GM21717 (cell line): ENCODE results near the gene HSD17B12.

Source experiments
- ATAC-seq: cut with Tn5 transposase; IDR thresholded peaks from one replicate; pipeline ENCODE4 v1.9.1; 2021; ENCODE audit warnings: mild to moderate bottlenecking, moderate library complexity; ENCODE audit not compliant: unreplicated experiment

HSD17B12 gene

DNA sequence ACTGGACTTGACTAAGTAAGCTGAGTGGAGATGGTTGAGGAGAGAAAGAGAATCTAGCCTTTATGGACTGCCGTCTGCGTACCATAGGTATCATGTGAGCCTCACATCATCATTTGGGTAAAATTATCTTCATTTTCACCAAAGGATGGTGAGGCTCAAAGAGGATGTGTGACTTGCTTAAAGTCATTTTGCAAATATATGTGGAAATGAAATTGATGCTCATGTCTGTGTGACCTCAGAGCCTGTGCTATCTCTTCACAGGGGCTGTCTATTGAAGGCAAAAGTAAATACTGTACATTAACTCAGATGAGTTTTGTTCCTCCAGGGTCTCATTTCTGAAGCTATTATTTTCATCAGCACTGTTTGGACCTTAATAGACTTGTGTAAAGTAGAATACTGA is 116.8 kb downstream of the HSD17B12 start:
- no peak for ATAC-seq

DNA sequence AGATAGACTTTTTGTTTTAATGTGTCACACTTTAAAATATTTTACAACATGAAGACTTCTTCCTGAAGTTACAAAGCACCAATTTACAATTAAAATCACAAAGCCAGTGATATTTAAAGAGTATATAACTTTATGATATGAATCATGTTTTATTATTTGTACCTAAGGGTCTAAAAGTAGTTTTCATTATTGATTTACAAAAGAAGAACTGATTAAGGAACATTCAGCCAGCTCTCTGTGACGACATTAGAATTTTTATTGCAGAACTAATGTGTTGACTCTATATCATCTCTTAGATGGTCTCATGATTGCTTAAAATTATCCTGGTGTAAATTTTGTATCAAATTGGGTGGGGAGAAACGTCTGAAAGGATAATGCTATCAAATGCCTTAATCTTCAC is 117.3 kb downstream of the HSD17B12 start:
- no peak for ATAC-seq

DNA sequence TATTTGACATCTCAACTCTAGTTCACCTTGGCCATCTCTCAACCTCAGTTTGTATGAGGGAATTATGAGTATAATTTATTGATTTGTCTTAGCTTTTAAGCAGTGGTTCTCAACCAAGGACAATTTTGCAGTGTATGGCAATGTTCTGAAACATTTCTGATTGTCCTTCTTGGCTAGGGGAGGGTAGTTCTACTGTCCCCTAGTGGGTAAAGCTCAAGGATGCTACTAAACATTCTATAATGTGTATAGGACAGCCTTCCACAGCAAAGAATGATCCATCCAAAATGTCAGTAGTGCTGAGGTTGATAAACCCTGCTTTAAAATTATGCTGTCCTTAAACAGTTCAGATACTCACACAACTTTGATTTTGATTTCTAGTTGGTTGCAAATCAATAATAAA is 122.0 kb downstream of the HSD17B12 start:
- no peak for ATAC-seq

- no peak for ATAC-seq
Measured at GRCh38 chr11:43803766-43804165, 123.2 kb downstream of the HSD17B12 start.

GRCh38 chr11:43806976-43807375 is 126.4 kb downstream of the HSD17B12 start:
- ATAC-seq = no peak

- no peak for ATAC-seq
Measured at GRCh38 chr11:43810929-43811596, 130.5 kb downstream of the HSD17B12 start.

- ATAC-seq = no peak
Measured at GRCh38 chr11:43812471-43812870, 131.9 kb downstream of the HSD17B12 start.

- no peak for ATAC-seq
Measured at GRCh38 chr11:43818220-43818619, 137.7 kb downstream of the HSD17B12 start.

- ATAC-seq = no peak
Measured at GRCh38 chr11:43819926-43820325, 139.4 kb downstream of the HSD17B12 start.

DNA sequence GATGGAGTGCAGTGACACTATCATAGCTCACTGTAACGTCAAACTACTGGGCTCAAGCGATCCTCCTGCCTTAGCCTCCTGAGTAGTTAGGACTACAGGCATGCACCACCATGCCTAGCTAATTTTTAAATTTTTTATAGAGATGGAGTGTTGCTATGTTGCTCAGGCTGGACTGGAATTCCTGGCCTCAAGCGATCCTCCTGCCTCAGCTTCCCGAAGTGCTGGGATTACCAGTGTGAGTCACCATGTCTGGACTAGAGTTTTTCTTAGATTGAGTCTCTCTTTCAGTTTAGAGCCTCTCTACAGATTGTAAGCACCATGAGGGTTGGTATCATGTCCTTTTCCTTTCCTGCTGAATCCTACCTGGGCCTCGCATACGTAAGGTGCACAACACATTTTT is 142.8 kb downstream of the HSD17B12 start:
- ATAC-seq = no peak

- no peak for ATAC-seq
Measured at GRCh38 chr11:43823851-43824250, 143.3 kb downstream of the HSD17B12 start.

DNA sequence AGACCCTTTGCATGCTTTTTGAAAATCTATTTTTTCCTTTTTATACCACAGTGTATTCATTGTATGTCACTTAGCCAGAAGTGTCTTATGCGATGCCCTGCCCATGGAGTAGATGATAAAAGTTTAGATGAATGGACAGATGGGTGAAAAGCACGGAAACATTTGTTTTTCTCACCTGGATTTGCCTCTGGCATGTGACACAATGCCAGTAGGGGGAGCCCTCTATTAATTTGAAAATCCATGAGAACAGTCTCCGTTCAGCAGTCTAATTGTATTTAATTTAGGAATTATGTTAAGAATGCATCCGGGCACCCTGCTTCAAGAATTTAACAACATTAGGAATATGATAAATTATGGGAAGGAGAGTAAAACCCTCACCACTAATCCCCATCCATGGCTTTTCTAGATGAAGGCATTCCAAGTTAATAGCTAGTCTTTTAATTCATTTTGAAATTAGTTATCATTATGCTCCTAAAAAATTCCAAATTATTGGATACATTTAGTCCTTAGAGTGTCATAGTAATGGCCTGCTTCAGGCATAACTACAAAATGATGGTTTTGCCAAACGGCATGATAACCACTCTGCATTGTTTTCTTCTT is 144.8 kb downstream of the HSD17B12 start:
- ATAC-seq = no peak

- ATAC-seq = no peak
Measured at GRCh38 chr11:43830928-43831440, 150.4 kb downstream of the HSD17B12 start.

GRCh38 chr11:43832536-43832935 is 152.0 kb downstream of the HSD17B12 start:
- ATAC-seq = no peak

DNA sequence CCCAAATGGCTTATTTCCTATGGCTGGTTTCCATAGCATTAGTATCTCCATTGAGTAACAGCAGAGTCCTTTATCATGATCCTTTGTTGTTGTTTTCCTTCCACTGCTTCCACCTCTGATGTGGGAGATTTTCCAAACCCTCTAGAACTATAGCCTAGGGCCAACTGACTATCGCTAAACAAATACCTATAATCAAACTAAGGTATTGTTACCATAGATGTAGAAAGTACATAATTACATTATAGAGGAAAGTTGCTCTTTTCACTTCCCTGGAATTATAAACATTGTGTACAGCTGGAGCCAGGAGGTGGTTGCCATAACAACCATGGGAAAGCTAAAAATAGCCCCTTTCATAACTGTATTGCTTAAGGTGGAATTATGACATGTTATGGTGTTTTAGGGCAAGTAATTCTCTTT is 153.1 kb downstream of the HSD17B12 start:
- ATAC-seq = no peak

GRCh38 chr11:43834286-43834685 is 153.7 kb downstream of the HSD17B12 start:
- ATAC-seq = no peak

DNA sequence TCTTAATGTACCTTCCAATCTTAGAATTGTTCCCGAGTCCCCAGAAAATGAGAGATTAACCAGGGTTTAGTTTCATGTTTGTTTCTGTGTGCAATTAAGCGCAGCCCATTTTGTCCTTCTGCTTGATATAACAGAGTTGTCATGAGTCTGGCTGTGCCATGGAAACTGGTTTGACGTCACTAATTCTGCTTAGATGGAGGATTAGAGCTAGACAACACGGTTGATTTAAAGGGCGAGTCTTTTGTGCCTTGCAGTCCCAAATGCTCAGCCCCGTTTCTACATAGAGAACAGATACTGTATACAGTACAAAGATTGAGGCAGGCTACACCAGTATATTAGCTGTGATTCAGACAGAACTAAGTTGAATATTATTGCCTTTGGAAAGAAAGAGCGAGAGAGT is 154.6 kb downstream of the HSD17B12 start:
- ATAC-seq = no peak

DNA sequence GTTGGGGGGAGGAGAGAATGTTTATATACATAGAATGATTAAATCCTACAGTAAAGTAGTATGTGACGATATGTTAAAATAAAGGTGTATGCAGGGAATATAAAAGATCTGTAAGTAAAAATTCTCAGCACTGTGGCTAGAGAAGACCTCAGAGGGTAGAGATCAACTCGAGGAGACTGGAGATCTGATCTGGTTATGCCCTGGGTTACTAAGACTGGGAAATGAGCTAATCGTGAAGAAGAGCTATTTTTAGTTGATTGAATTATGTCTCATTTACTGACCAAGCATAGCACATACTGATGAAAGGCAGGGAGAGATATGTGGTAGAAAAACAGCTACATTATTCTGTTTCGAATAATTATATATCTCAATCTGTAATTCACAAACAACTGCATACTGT is 157.3 kb downstream of the HSD17B12 start:
- ATAC-seq = no peak

- ATAC-seq = no peak
Measured at GRCh38 chr11:43842021-43842420, 161.5 kb downstream of the HSD17B12 start.

- no peak for ATAC-seq
Measured at GRCh38 chr11:43845816-43846215, 165.3 kb downstream of the HSD17B12 start.

DNA sequence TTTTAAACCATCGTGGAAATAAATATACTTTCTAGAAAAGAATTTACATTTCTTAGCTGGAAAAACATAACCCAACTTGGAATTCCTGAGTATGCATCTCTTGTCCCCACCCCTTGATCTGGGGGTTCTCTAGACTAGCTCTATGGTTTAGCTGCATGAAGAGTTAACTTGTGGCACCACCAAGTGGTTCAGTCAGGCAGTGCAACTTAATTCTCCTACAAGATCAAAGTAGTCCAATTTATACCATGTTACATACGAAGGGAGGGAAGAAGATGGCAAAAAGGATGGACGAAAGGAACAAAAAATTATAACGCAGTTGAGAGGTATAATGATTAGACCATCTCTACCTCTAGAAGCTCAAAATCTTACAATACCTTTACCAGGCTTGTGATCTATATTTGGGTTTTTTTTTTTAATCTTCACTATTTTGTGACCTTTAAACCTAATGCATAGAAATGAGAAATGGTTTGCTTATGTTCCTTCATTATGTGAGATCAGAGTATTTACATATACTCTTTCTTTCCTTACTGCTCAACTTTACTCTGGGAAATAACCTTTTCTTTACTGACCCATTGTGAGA is 171.6 kb downstream of the HSD17B12 start:
- ATAC-seq = peak; percentile 78

- ATAC-seq = no peak
Measured at GRCh38 chr11:43853781-43854180, 173.2 kb downstream of the HSD17B12 start.
